Body of pancreas (tissue), 4 donors: ENCODE measurements around the gene ZNF423. TPM values are rescaled to one million over a fixed set of nuclear protein-coding genes. Genes with fewer than 3 reads are reported as not detected.

ENCODE experiments used
- ATAC-seq: fragments of 150-250 bp; one replicate; pipeline ENCODE4 v1.9.1; 2016
- DNase-seq, 4 donors: peaks; one replicate each; pipeline ENCODE4 v3.0.0-alpha.2; 2019
- H3K27ac ChIP-seq, 4 donors: fragments of 200-600 bp; sonication (generic); 1 replicate in 3 of 4; 2 replicates in 1 of 4; pipeline versions ENCODE4 v1.5.1 to v1.6.1; 2016 to 2019; ENCODE audit warnings: mild to moderate bottlenecking in 1 of 4, mixed read lengths in 1 of 4, moderate library complexity in 1 of 4
- H3K27me3 ChIP-seq, 2 donors: fragments of 200-600 bp; sonication (generic); one replicate each; pipeline ENCODE4 v1.6.0; 2016; ENCODE audit warnings: mild to moderate bottlenecking in 1 of 2
- H3K36me3 ChIP-seq, 2 donors: fragments of 200-600 bp; sonication (generic); replicated peaks in 1 of 2; 2 replicates each; pipeline ENCODE4 v1.5.1; 2016; ENCODE audit warnings: low read depth in 2 of 2; ENCODE audit not compliant: insufficient read depth in 1 of 2
- H3K4me1 ChIP-seq: fragments of 200-600 bp; sonication (generic); one replicate; pipeline ENCODE4 v1.6.0; 2016
- H3K4me3 ChIP-seq, 2 donors: fragments of 200-600 bp; sonication (generic); 1 replicate in 1 of 2; 2 replicates in 1 of 2; pipeline ENCODE4 v1.5.1; 2016 to 2019
- H3K9me3 ChIP-seq, 3 donors: fragments of 200-600 bp; sonication (generic); 1 replicate in 2 of 3; 2 replicates in 1 of 3; pipeline ENCODE4 v1.5.1; 2016
- CTCF ChIP-seq, 7 experiments: fragments of 450-650 bp in 4 of 7; fragments of 200-600 bp in 3 of 7; sonication (generic) in 3 of 7; IDR thresholded peaks; one replicate each; pipeline ENCODE4 v1.5.1; 2016 to 2019; ENCODE audit warnings: antibody characterized with exemption in 7 of 7
- POLR2A ChIP-seq, 3 donors: fragments of 450-650 bp; IDR thresholded peaks; one replicate each; pipeline ENCODE4 v1.6.1; 2016; ENCODE audit warnings: antibody characterized with exemption in 3 of 3, mild to moderate bottlenecking in 2 of 3
- WGBS, 2 donors: methylation state at CpG; one replicate each; pipeline ENCODE4 v1.1.5; 2017; 5-methylcytosine and 5-hydroxymethylcytosine counted together
- intact Hi-C: fragments of 100-400 bp; cut with DNase I; formaldehyde crosslinking; loops from one replicate; pipeline ENCODE4 v1.15.1; 2023
- total RNA-seq, 2 donors: library from RNA; depleted of rRNA; stranded (reverse); fragments of >200 nt; gene quantifications; one replicate each; pipeline ENCODE4 v1.1.0, GENCODE V29; 2016

Gene ZNF423
- total RNA-seq, 2 donors from 2014 or later: 4.2 to 9.2 TPM

DNA sequence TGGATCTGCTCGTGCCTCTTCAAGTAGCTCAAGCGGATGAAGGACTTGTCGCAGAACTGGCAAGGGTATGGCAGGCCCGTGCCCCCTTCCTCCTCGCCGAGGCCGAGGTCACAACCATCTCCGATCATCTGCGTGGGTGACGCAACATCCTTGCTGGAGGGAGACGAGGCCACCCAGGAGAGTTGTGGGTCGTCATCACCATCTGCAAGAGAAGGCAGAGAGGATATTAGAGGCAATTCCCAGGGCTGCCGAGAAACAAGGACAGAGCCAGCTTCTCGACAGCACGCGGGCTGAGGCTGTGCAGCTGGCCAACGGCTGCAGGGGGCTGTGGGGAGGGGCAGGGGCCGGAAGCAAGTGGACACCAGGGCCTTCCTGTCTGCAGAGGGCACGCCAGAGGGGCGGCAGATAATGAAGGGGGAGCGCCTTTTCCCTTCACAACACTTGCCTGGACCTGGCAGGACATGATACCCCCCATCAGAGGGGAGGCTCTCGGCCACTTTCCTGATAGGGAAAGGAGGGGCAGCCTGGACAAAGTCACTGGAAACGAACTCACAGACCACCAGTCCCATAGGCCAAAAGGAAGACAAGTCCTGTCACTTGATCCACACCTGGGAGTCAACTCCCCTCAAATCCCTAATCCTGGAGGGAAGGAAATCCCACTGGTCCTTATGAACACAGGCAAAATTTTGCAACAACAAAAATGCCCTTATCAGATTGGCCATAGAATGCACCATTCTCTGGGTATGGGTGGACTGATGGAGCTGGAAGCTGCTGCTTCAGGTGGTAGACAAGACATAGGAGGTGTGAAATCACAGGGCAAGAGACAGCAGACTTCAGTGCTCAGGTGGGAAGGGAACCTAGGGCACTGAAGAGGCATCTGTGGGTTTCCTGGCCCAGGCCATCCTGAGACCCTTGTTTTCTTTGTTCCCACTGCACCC, 217.0 kb downstream of the ZNF423 start:
- H3K27me3 ChIP-seq: no peaks in the 10 kb centered on the region
- H3K36me3 ChIP-seq: peaks cover 0 to 2% of the 10 kb centered on the region in 2 donors
- H3K27ac ChIP-seq: no peak overlapping the region
- H3K4me3 ChIP-seq: no peak overlapping the region
- H3K4me1 ChIP-seq: no peaks in the 10 kb centered on the region
- no peaks in the 10 kb centered on the region for H3K9me3 ChIP-seq
- DNase-seq (peak in 1 of 4 donors; percentile 8), ATAC-seq (peak; percentile 17)
- WGBS, 2 donors: 71 to 86% methylated on average over 19 to 23 of the region's 23 CpGs
- TF ChIP-seq CTCF (IDR thresholded peaks at IDR 0.05) (no peak), POLR2A (IDR thresholded peaks at IDR 0.05) (no peak)
- intact Hi-C loops: no loop called here

- intact Hi-C loops: no loop called here
- 88 to 92% methylated on average over 15 to 41 of the region's 42 CpGs for WGBS, 2 donors
- Histone ChIP-seq H3K9me3 (no peaks in the 10 kb centered on the region), H3K4me1 (no peaks in the 10 kb centered on the region), H3K36me3 (peaks cover 0 to 2% of the 10 kb centered on the region in 2 donors), H3K27ac (no peak overlapping the region), H3K27me3 (no peaks in the 10 kb centered on the region), H3K4me3 (no peak overlapping the region)
- ATAC-seq (no peak), DNase-seq (no peak)
- TF ChIP-seq CTCF (IDR thresholded peaks at IDR 0.05) (no peak), POLR2A (IDR thresholded peaks at IDR 0.05) (no peak)
Observed at GRCh38 chr16:49637933-49638672, 217.8 kb downstream of the ZNF423 start.

DNA sequence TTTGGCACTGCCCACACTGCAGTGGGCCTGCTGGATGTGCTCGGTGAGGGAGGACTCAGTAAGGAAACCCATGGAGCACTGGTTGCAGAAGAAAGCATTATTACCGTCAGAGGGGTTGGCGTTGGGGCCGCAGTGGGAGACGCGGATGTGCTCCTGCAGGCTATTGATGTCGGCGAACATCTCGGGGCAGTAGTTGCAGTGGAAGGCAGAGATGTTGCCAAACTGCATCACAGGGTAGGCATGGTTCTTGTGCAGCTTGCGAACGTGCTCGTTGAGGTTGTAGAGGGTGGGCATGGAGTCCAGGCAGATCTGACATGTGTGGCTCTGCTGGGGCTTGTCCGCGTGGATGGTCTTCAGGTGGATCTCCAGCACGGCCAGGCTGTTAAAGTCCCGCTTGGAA, 218.4 kb downstream of the ZNF423 start:
- no peaks in the 10 kb centered on the region for H3K27me3 ChIP-seq
- H3K27ac ChIP-seq: no peak overlapping the region
- no peaks in the 10 kb centered on the region for H3K4me1 ChIP-seq
- peaks cover 0 to 2% of the 10 kb centered on the region in 2 donors for H3K36me3 ChIP-seq
- H3K9me3 ChIP-seq: no peaks in the 10 kb centered on the region
- intact Hi-C loops: no loop called here
- TF ChIP-seq CTCF (IDR thresholded peaks at IDR 0.05): no peak
- TF ChIP-seq POLR2A (IDR thresholded peaks at IDR 0.05): no peak
- no peak overlapping the region for H3K4me3 ChIP-seq
- DNase-seq: no peak
- ATAC-seq: no peak
- WGBS, 2 donors: 89 to 97% methylated on average over 12 to 15 of the region's 16 CpGs

DNA sequence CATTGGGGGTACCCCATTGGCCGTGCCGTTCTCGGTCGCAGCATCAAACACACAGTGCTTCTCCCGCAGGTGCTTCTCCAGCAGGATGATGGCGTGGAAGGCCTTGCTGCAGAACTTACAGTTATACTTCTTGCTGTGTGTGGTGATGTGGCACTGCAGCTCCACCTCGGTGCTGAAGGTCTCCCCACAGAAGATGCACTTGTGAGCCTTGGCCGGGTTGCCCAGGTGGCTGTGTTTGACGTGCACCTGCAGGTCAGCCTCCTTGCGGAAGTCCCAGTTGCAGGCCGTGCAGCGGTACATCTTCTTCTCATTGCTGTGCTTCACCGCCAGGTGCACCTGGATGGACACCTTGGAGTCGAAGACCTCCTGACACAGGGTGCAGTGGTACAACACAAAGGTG, 219.3 kb downstream of the ZNF423 start:
- no peak for TF ChIP-seq POLR2A (IDR thresholded peaks at IDR 0.05)
- no peak for TF ChIP-seq CTCF (IDR thresholded peaks at IDR 0.05)
- Histone ChIP-seq H3K27ac (no peak overlapping the region), H3K9me3 (no peaks in the 10 kb centered on the region), H3K4me1 (no peaks in the 10 kb centered on the region), H3K4me3 (no peak overlapping the region), H3K36me3 (peaks cover 0 to 2% of the 10 kb centered on the region in 2 donors), H3K27me3 (no peaks in the 10 kb centered on the region)
- DNase-seq (no peak), ATAC-seq (no peak)
- 93 to 94% methylated on average over 13 of the region's 14 CpGs for WGBS, 2 donors
- intact Hi-C loops: no loop called here
